ENCODE measurements around the gene RP2.

RP2 gene

GRCh38 chrX:46849933-46850332 lies 13.1 kb downstream of the RP2 start:
- no peak for DNase-seq

- DNase-seq: no peak
Measured at GRCh38 chrX:46850771-46851170, 13.9 kb downstream of the RP2 start.

- no peak for DNase-seq
Measured at GRCh38 chrX:46856483-46856882, 19.6 kb downstream of the RP2 start.

GRCh38 chrX:46860557-46860956 lies 23.7 kb downstream of the RP2 start:
- peak in 1 of 2 experiments; percentile 2 for DNase-seq

- no peak for DNase-seq
Measured at GRCh38 chrX:46863072-46863471, 26.2 kb downstream of the RP2 start.

- no peak for DNase-seq
Measured at GRCh38 chrX:46864606-46865005, 27.8 kb downstream of the RP2 start.

GRCh38 chrX:46865281-46865680 lies 28.4 kb downstream of the RP2 start:
- DNase-seq: no peak

GRCh38 chrX:46866726-46867125 lies 29.9 kb downstream of the RP2 start:
- DNase-seq: no peak

- no peak for DNase-seq
Measured at GRCh38 chrX:46873746-46874145, 36.9 kb downstream of the RP2 start.

- no peak for DNase-seq
Measured at GRCh38 chrX:46876901-46877300, 40.1 kb downstream of the RP2 start.

- no peak for DNase-seq
Measured at GRCh38 chrX:46882266-46882665, 45.4 kb downstream of the RP2 start.

GRCh38 chrX:46884799-46885198 lies 48.0 kb downstream of the RP2 start:
- no peak for DNase-seq

GRCh38 chrX:46898207-46898606 lies 61.4 kb downstream of the RP2 start:
- no peak for DNase-seq

- peak; percentile 9 to 46 for DNase-seq
Measured at GRCh38 chrX:46903458-46904242, 66.8 kb downstream of the RP2 start.

GRCh38 chrX:46904626-46905025 lies 67.8 kb downstream of the RP2 start:
- no peak for DNase-seq

GRCh38 chrX:46910415-46910814 lies 73.6 kb downstream of the RP2 start:
- DNase-seq: no peak

- DNase-seq: peak in 1 of 2 experiments; percentile 31
Measured at GRCh38 chrX:46912098-46912602, 75.3 kb downstream of the RP2 start, which contains the start of gene JADE3. Gene JADE3 (plus strand): TSS chrX:46912421. CDS start chrX:46984895, 72,474 bp downstream.

GRCh38 chrX:46912603-46913491 lies 76.0 kb downstream of the RP2 start:
- no peak for DNase-seq

- DNase-seq: no peak
Measured at GRCh38 chrX:46913667-46914066, 76.8 kb downstream of the RP2 start.

GRCh38 chrX:46916273-46916672 lies 79.4 kb downstream of the RP2 start:
- no peak for DNase-seq

GRCh38 chrX:46917622-46918021 lies 80.8 kb downstream of the RP2 start:
- DNase-seq: no peak

- no peak for DNase-seq
Measured at GRCh38 chrX:46918434-46918833, 81.6 kb downstream of the RP2 start.

- DNase-seq: no peak
Measured at GRCh38 chrX:46920235-46920634, 83.4 kb downstream of the RP2 start.

- DNase-seq: no peak
Measured at GRCh38 chrX:46922611-46923010, 85.8 kb downstream of the RP2 start.
